ENCODE data around the gene HCRTR1.

HCRTR1 gene

DNA sequence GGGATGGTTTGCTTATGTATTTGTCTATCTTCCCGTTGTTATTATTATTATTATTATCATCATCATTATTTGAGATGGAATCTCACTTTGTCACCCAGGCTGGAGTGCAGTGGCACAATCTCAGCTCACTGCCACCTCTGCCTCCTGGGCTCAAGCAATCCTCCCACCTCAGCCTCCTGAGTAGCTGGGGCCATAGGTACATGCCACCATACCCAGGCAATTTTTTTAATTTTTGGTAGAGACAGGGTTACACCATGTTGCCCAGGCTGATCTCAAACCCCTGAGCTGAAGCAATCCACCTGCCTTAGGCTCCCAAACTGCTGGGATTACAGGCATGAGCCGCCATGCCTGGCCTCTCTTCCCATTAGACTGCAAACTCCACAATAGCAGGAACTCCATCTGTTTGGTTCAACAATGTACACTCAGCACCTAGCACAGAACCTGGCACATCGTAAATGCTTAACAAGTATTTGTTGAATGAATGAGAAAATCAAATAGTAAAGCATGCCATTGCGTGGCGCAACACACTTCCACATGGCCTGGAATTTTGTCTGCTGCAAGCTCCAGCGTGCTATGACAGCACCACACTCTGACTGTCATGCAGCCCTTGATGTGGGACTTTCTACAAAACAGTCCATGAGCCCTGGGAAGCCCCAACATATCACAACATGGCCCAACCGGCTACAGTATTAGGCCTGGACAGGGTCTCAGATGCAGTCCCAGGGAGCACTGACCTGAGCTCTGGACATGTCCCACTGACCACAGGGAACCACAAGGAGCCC, 45.0 kb upstream of the HCRTR1 start:
- no peak overlapping the region for H4K91ac ChIP-seq (ENCODE audit: low read depth, low read length, poor library complexity)
- H3K27ac ChIP-seq (replicated peaks; ENCODE audit: low read length) = no peak overlapping the region
- no peak overlapping the region for H2BK12ac ChIP-seq (ENCODE audit: low read length)
- no peaks in the 10 kb centered on the region for H3K79me1 ChIP-seq (ENCODE audit: low read depth, low read length)
- no peak overlapping the region for H3K4ac ChIP-seq (ENCODE audit: low read length)
- no peak overlapping the region for H3K18ac ChIP-seq (ENCODE audit: low read length)
- no peak overlapping the region for H3K4me2 ChIP-seq (ENCODE audit: insufficient read depth, low read length, poor library complexity, severe bottlenecking)
- H2BK5ac ChIP-seq (ENCODE audit: low read length) = no peak overlapping the region
- no CpG with 5 or more reads among the region's 7 CpGs for WGBS, 2 donors (ENCODE audit: extremely low coverage in 2 of 2, insufficient read length in 2 of 2, insufficient replicate concordance in 1 of 2)
- H3K4me1 ChIP-seq (ENCODE audit: control insufficient read depth in 2 of 2, insufficient read depth in 1 of 2, low read depth in 1 of 2, low read length in 2 of 2) = peaks cover 2 to 8% of the 10 kb centered on the region in 2 donors
- peak overlapping the region; percentile 6 for H3K9ac ChIP-seq (ENCODE audit: low read depth, low read length, poor library complexity)
- DNase-seq (ENCODE audit: low spot score) = no peak
- H2BK15ac ChIP-seq (ENCODE audit: low read length) = no peak overlapping the region
- no peak overlapping the region for H3K4me3 ChIP-seq (ENCODE audit: low read length in 2 of 2)
- H2BK120ac ChIP-seq (ENCODE audit: low read depth, low read length) = no peak overlapping the region
- H2AK5ac ChIP-seq (ENCODE audit: low read depth, low read length) = no peak overlapping the region
- H2AFZ ChIP-seq (ENCODE audit: low read length) = no peak overlapping the region
- no peak overlapping the region for H3K14ac ChIP-seq (ENCODE audit: low read length)
- no peak overlapping the region for H3K23ac ChIP-seq (ENCODE audit: low read depth, low read length, poor library complexity)
- peaks cover 0 to 56% (median 17%) of the 10 kb centered on the region in 3 experiments for H3K27me3 ChIP-seq (ENCODE audit: control insufficient read depth in 3 of 3, insufficient read depth in 3 of 3, low read depth in 1 of 3, low read length in 3 of 3)
- H3K9me3 ChIP-seq (replicated peaks in 1 of 2; ENCODE audit: control insufficient read depth in 2 of 2, insufficient read depth in 1 of 2, low read depth in 1 of 2, low read length in 2 of 2) = no peaks in the 10 kb centered on the region
- H3K36me3 ChIP-seq (replicated peaks in 1 of 2; ENCODE audit: control insufficient read depth in 2 of 2, insufficient read depth in 2 of 2, low read length in 2 of 2) = no peaks in the 10 kb centered on the region
- no peak overlapping the region for H4K8ac ChIP-seq (ENCODE audit: low read depth, low read length)

DNA sequence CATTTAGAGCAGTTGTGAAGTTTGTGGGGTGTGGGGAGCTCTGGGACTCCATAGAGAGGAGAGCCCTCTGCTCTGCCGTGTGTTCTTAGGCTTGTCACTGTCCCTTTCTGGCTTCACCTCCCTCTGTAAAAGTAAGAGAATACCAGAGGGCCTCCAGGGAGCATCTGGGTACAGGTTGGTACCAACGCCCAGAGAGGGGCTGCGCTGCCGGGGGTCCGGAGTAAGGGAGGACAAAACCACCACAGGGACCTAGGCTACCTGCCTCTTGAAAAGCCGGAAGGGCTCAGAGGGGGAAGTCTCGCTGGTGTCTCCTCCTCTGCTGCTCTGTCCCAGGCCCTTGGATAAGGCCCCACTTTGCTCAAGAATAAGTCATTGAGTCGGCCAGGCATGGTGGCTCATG, 44.2 kb upstream of the HCRTR1 start:
- H3K9me3 ChIP-seq (replicated peaks in 1 of 2; ENCODE audit: control insufficient read depth in 2 of 2, insufficient read depth in 1 of 2, low read depth in 1 of 2, low read length in 2 of 2) = no peaks in the 10 kb centered on the region
- H2AFZ ChIP-seq (ENCODE audit: low read length) = no peak overlapping the region
- H2AK5ac ChIP-seq (ENCODE audit: low read depth, low read length) = no peak overlapping the region
- H3K27ac ChIP-seq (replicated peaks; ENCODE audit: low read length) = no peak overlapping the region
- H3K14ac ChIP-seq (ENCODE audit: low read length) = no peak overlapping the region
- no peak overlapping the region for H3K23ac ChIP-seq (ENCODE audit: low read depth, low read length, poor library complexity)
- DNase-seq (ENCODE audit: low spot score) = no peak
- no peak overlapping the region for H3K4me2 ChIP-seq (ENCODE audit: insufficient read depth, low read length, poor library complexity, severe bottlenecking)
- H3K27me3 ChIP-seq (ENCODE audit: control insufficient read depth in 3 of 3, insufficient read depth in 3 of 3, low read depth in 1 of 3, low read length in 3 of 3) = peaks cover 0 to 62% (median 18%) of the 10 kb centered on the region in 3 experiments
- no peak overlapping the region for H3K4ac ChIP-seq (ENCODE audit: low read length)
- no CpG with 5 or more reads among the region's 8 CpGs for WGBS, 2 donors (ENCODE audit: extremely low coverage in 2 of 2, insufficient read length in 2 of 2, insufficient replicate concordance in 1 of 2)
- H2BK120ac ChIP-seq (ENCODE audit: low read depth, low read length) = no peak overlapping the region
- H3K18ac ChIP-seq (ENCODE audit: low read length) = no peak overlapping the region
- H3K4me3 ChIP-seq (ENCODE audit: low read length in 2 of 2) = no peak overlapping the region
- no peak overlapping the region for H3K9ac ChIP-seq (ENCODE audit: low read depth, low read length, poor library complexity)
- H3K79me1 ChIP-seq (ENCODE audit: low read depth, low read length) = no peaks in the 10 kb centered on the region
- H2BK15ac ChIP-seq (ENCODE audit: low read length) = no peak overlapping the region
- no peak overlapping the region for H2BK12ac ChIP-seq (ENCODE audit: low read length)
- no peaks in the 10 kb centered on the region for H3K36me3 ChIP-seq (replicated peaks in 1 of 2; ENCODE audit: control insufficient read depth in 2 of 2, insufficient read depth in 2 of 2, low read length in 2 of 2)
- no peak overlapping the region for H4K91ac ChIP-seq (ENCODE audit: low read depth, low read length, poor library complexity)
- H3K4me1 ChIP-seq (ENCODE audit: control insufficient read depth in 2 of 2, insufficient read depth in 1 of 2, low read depth in 1 of 2, low read length in 2 of 2) = peaks cover 2 to 8% of the 10 kb centered on the region in 2 donors
- no peak overlapping the region for H2BK5ac ChIP-seq (ENCODE audit: low read length)
- H4K8ac ChIP-seq (ENCODE audit: low read depth, low read length) = no peak overlapping the region

DNA sequence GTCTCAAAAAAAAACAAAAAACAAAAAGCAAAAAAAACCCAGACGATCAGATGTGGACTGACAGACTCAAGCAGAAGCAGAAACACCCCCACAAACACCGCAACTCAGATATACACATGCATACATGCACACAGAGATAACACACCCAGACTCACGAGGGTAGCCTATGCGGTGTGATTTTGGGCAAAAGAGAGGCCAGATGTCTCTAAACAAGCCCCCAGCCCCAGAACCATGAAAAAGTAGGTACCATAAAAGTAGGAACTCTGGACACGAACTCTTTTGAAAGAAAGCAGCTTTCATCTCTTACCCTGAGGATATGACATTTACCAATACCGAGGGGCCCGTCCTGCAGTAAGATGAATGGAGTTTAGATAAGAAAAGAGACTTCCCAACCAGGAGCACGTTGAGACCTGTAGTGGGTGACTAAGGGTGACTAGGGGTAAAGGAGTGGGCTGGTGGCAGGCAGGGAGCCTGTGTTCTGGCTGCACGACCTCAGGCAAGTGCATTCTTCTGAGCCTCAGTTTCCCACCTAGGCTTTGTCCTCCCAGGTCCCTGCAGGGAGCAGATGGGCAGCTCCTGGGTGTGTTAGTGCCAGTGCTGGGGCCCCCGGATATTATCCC, 42.6 kb upstream of the HCRTR1 start:
- Histone ChIP-seq H3K4ac (ENCODE audit: low read length) (no peak overlapping the region), H2BK120ac (ENCODE audit: low read depth, low read length) (no peak overlapping the region), H2AFZ (ENCODE audit: low read length) (no peak overlapping the region), H2AK5ac (ENCODE audit: low read depth, low read length) (peak overlapping the region; percentile 81), H3K9ac (ENCODE audit: low read depth, low read length, poor library complexity) (peak overlapping the region; percentile 30), H2BK5ac (ENCODE audit: low read length) (no peak overlapping the region), H3K4me3 (ENCODE audit: low read length in 2 of 2) (no peak overlapping the region), H3K4me2 (ENCODE audit: insufficient read depth, low read length, poor library complexity, severe bottlenecking) (no peak overlapping the region), H3K4me1 (ENCODE audit: control insufficient read depth in 2 of 2, insufficient read depth in 1 of 2, low read depth in 1 of 2, low read length in 2 of 2) (peaks cover 6 to 11% of the 10 kb centered on the region in 2 donors), H3K23ac (ENCODE audit: low read depth, low read length, poor library complexity) (no peak overlapping the region), H3K14ac (ENCODE audit: low read length) (no peak overlapping the region), H3K9me3 (replicated peaks in 1 of 2; ENCODE audit: control insufficient read depth in 2 of 2, insufficient read depth in 1 of 2, low read depth in 1 of 2, low read length in 2 of 2) (no peaks in the 10 kb centered on the region), H2BK12ac (ENCODE audit: low read length) (no peak overlapping the region), H2BK15ac (ENCODE audit: low read length) (no peak overlapping the region), H4K91ac (ENCODE audit: low read depth, low read length, poor library complexity) (no peak overlapping the region), H3K79me1 (ENCODE audit: low read depth, low read length) (no peaks in the 10 kb centered on the region), H4K8ac (ENCODE audit: low read depth, low read length) (no peak overlapping the region), H3K36me3 (replicated peaks in 1 of 2; ENCODE audit: control insufficient read depth in 2 of 2, insufficient read depth in 2 of 2, low read length in 2 of 2) (no peaks in the 10 kb centered on the region), H3K27me3 (ENCODE audit: control insufficient read depth in 3 of 3, insufficient read depth in 3 of 3, low read depth in 1 of 3, low read length in 3 of 3) (peaks cover 0 to 72% (median 16%) of the 10 kb centered on the region in 3 experiments), H3K18ac (ENCODE audit: low read length) (peak overlapping the region; percentile 21), H3K27ac (replicated peaks; ENCODE audit: low read length) (no peak overlapping the region)
- no CpG with 5 or more reads among the region's 10 CpGs for WGBS, 2 donors (ENCODE audit: extremely low coverage in 2 of 2, insufficient read length in 2 of 2, insufficient replicate concordance in 1 of 2)
- no peak for DNase-seq (ENCODE audit: low spot score)

DNA sequence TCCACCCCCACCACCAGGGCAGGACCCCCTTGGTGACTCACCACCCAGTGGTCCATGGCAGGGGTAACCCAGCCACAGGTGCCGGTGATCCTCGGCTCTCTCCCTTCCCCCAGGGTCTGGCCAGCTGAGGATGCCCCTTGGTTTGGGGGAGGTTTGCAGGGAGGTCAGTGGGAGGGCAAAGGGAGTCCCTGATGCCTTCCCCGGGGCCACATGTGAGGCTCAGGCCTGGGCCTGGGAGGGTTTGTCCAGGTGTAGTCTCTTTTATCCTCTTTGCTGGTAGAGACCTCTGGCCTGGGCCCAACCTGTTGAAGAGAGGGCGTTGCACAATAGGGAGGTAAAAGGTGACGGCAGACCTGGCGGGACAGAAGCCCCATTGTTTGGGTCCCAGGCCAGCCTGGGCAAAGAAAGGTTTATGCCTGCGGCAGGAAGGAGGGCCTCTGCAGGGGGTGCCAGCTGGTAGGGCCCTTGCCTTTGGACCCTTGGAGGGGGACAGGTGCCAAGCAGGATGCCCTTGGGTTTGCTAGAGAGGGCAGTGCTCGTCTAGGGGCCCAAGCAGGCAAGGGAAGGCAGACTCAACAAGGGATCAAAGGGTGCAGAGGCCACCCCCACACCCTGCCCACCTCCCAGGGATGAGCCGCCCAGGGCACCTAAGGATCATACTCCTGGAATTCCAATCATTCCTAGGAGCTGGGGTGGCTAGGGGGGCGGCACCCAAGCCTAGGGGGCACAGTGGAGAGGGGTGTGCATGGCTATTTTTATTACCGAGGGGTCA, 41.9 kb upstream of the HCRTR1 start:
- H2AFZ ChIP-seq (ENCODE audit: low read length) = no peak overlapping the region
- peak overlapping the region; percentile 81 for H2AK5ac ChIP-seq (ENCODE audit: low read depth, low read length)
- no peak overlapping the region for H3K14ac ChIP-seq (ENCODE audit: low read length)
- WGBS, 2 donors (ENCODE audit: extremely low coverage in 2 of 2, insufficient read length in 2 of 2, insufficient replicate concordance in 1 of 2) = no CpG with 5 or more reads among the region's 11 CpGs
- H2BK5ac ChIP-seq (ENCODE audit: low read length) = peak overlapping the region; percentile 30
- no peaks in the 10 kb centered on the region for H3K79me1 ChIP-seq (ENCODE audit: low read depth, low read length)
- H3K4me1 ChIP-seq (ENCODE audit: control insufficient read depth in 2 of 2, insufficient read depth in 1 of 2, low read depth in 1 of 2, low read length in 2 of 2) = peaks cover 6 to 14% of the 10 kb centered on the region in 2 donors
- no peaks in the 10 kb centered on the region for H3K36me3 ChIP-seq (replicated peaks in 1 of 2; ENCODE audit: control insufficient read depth in 2 of 2, insufficient read depth in 2 of 2, low read length in 2 of 2)
- H3K4me3 ChIP-seq (ENCODE audit: low read length in 2 of 2) = no peak overlapping the region
- no peak overlapping the region for H4K91ac ChIP-seq (ENCODE audit: low read depth, low read length, poor library complexity)
- no peak overlapping the region for H2BK120ac ChIP-seq (ENCODE audit: low read depth, low read length)
- peak overlapping the region; percentile 30 for H3K9ac ChIP-seq (ENCODE audit: low read depth, low read length, poor library complexity)
- H3K4me2 ChIP-seq (ENCODE audit: insufficient read depth, low read length, poor library complexity, severe bottlenecking) = no peak overlapping the region
- H3K27ac ChIP-seq (replicated peaks; ENCODE audit: low read length) = no peak overlapping the region
- no peak for DNase-seq (ENCODE audit: low spot score)
- no peaks in the 10 kb centered on the region for H3K9me3 ChIP-seq (replicated peaks in 1 of 2; ENCODE audit: control insufficient read depth in 2 of 2, insufficient read depth in 1 of 2, low read depth in 1 of 2, low read length in 2 of 2)
- no peak overlapping the region for H4K8ac ChIP-seq (ENCODE audit: low read depth, low read length)
- peak overlapping the region; percentile 11 for H3K18ac ChIP-seq (ENCODE audit: low read length)
- H2BK15ac ChIP-seq (ENCODE audit: low read length) = no peak overlapping the region
- no peak overlapping the region for H2BK12ac ChIP-seq (ENCODE audit: low read length)
- peaks cover 0 to 79% (median 16%) of the 10 kb centered on the region in 3 experiments for H3K27me3 ChIP-seq (ENCODE audit: control insufficient read depth in 3 of 3, insufficient read depth in 3 of 3, low read depth in 1 of 3, low read length in 3 of 3)
- H3K23ac ChIP-seq (ENCODE audit: low read depth, low read length, poor library complexity) = no peak overlapping the region
- no peak overlapping the region for H3K4ac ChIP-seq (ENCODE audit: low read length)

Measured in neuronal stem cell (in vitro differentiated cells).